Measurements from ENCODE around the gene S100A6.

S100A6 gene

DNA sequence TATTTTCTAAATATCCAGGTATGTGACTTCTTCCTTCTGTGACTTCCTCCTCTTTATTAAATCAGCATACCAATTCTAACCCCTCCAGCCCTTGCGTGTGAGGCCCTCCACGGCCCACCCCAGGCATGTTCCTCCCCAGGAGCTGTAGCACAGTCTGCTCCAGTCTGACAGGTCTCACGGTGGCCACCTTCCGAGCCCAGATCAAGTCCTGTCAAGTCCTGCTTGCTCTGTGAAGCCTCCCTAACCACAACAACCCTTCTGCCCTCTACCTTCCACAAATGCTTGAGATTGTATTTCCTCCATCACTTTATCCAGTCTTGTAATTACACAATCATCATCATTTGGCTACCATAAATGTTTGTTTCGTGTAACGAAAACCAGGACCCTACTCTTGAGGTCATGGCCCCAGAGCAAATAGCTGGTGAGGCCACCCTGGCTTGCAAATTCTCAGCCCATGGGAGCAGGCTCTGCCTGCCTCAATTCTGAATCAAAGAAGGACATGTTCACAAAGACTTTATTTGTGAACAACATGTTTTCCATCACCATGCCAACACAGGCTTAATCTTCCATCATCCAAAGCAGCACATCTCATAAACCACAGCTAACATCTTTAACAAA is 42.3 kb downstream of the S100A6 start:
- DNase-seq, result no peak

GRCh38 chr1:153490272-153491051 is 45.3 kb downstream of the S100A6 start:
- DNase-seq, result peak; percentile 57

DNA sequence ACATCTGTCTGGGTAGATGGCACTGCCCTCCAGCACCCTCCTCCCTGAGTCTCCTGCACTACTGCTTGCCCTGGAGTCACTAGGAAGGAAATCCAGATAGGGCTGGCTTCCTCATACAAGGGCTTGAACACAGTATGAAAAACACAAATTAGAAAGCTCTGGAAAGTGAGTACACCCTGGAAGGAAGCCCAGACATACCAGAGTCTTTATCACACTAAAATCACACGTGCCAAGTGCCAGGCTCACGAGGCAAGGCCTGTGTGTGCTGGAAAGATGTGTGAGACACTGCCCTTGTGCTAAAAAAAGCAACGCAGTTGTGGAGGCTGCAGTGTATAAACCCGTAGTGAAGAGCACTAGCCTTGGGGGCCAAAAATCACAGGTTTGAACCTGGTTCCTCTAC is 47.1 kb downstream of the S100A6 start:
- DNase-seq, result no peak

DNA sequence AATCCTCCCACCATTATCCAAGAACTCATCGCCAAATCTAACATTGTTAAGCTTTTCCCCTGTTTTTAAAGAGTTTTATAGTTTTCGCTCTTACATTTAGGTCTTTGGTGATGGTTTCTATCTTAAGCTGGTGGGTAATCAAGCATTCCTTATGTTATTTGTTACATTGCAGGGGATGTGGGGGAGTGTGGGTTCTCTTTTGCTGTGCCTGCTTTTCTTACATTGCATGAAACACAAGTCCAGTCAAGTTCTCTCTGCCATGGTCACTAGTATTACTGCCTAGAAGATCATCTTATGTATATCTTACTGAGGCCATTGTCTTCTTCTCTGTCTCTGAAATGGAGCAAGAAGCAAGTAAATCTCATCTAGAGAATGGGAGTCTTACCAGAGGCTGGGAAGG is 48.1 kb downstream of the S100A6 start:
- DNase-seq, result no peak

- peak; percentile 96 for DNase-seq
Measured at GRCh38 chr1:153485863-153486262, 49.9 kb downstream of the S100A6 start.
